GM12878 (cell line): ENCODE data around the gene LRP2BP.

Source experiments
- BHLHE40 ChIP-seq, 2 experiments: fragments of 450-650 bp in 1 of 2; IDR thresholded peaks; 2 replicates each; pipeline ENCODE4 v1.6.1; 2011 to 2017; ENCODE audit warnings: low read depth in 2 of 2, borderline replicate concordance in 1 of 2, improper control_type of control experiment in 1 of 2, low read length in 1 of 2, mild to moderate bottlenecking in 1 of 2
- EZH2 ChIP-seq: IDR thresholded peaks from 2 replicates; pipeline ENCODE4 v1.6.1; 2012; ENCODE audit warnings: low read depth, mild to moderate bottlenecking, control low read depth, inconsistent platforms, low read length, borderline replicate concordance; ENCODE audit not compliant: control insufficient read depth
- MEF2A ChIP-seq: IDR thresholded peaks from 2 replicates; pipeline ENCODE4 v1.6.1; 2011; ENCODE audit warnings: low read depth, mild to moderate bottlenecking, low read length, moderate library complexity; ENCODE audit not compliant: insufficient read depth
- MLLT1 ChIP-seq: fragments of 450-650 bp; IDR thresholded peaks from 2 replicates; pipeline ENCODE4 v1.6.1; 2016; ENCODE audit warnings: mild to moderate bottlenecking
- POLR2A ChIP-seq: IDR thresholded peaks from 2 replicates; pipeline ENCODE4 v1.6.1; 2011; ENCODE audit warnings: low read depth, mild to moderate bottlenecking, low read length
- POLR2AphosphoS5 ChIP-seq: IDR thresholded peaks from 2 replicates; pipeline ENCODE4 v1.6.1; 2011; ENCODE audit warnings: mild to moderate bottlenecking, low read length, inconsistent platforms
- USF1 ChIP-seq: IDR thresholded peaks from 2 replicates; pipeline ENCODE4 v1.6.1; 2011; ENCODE audit warnings: borderline replicate concordance, low read depth, mild to moderate bottlenecking, moderate library complexity, mixed read lengths, low read length; ENCODE audit not compliant: insufficient read depth; ENCODE audit errors: extremely low read length
- ZBTB33 ChIP-seq: fragments of 450-650 bp; IDR thresholded peaks from 2 replicates; pipeline ENCODE4 v1.6.1; 2017; ENCODE audit warnings: mild to moderate bottlenecking
- TF ChIP-seq, protein P1 (sequence below), 3 experiments: IDR thresholded peaks in 2 of 3; conservative IDR thresholded peaks in 1 of 3; 2 replicates each; pipeline ENCODE4 v1.5.1; 2011; ENCODE audit warnings: low read depth in 3 of 3, low read length in 3 of 3, mild to moderate bottlenecking in 3 of 3, control low read depth in 2 of 3, moderate library complexity in 2 of 3, inconsistent platforms in 1 of 3, mixed read lengths in 1 of 3; ENCODE audit not compliant: control insufficient read depth in 2 of 3, insufficient read depth in 1 of 3; ENCODE audit errors: extremely low read depth in 1 of 3
- TF ChIP-seq, protein P2 (sequence below): fragments of 450-650 bp; IDR thresholded peaks from 2 replicates; pipeline ENCODE4 v1.6.1; 2014; ENCODE audit warnings: mild to moderate bottlenecking

GRCh38 chr4:185341377-185341776 lies 54.3 kb downstream of the LRP2BP start:
- TF ChIP-seq POLR2A (no peak), MEF2A (no peak), EZH2 (no peak), POLR2AphosphoS5 (no peak), MLLT1 (no peak), USF1 (no peak), BHLHE40 (IDR thresholded peaks at IDR 0.05; ENCODE audit: borderline replicate concordance in 1 of 2, low read depth in 2 of 2, low read length in 1 of 2) (no peak), ZBTB33 (no peak)
- TF ChIP-seq, protein P1, sequence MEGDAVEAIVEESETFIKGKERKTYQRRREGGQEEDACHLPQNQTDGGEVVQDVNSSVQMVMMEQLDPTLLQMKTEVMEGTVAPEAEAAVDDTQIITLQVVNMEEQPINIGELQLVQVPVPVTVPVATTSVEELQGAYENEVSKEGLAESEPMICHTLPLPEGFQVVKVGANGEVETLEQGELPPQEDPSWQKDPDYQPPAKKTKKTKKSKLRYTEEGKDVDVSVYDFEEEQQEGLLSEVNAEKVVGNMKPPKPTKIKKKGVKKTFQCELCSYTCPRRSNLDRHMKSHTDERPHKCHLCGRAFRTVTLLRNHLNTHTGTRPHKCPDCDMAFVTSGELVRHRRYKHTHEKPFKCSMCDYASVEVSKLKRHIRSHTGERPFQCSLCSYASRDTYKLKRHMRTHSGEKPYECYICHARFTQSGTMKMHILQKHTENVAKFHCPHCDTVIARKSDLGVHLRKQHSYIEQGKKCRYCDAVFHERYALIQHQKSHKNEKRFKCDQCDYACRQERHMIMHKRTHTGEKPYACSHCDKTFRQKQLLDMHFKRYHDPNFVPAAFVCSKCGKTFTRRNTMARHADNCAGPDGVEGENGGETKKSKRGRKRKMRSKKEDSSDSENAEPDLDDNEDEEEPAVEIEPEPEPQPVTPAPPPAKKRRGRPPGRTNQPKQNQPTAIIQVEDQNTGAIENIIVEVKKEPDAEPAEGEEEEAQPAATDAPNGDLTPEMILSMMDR (IDR thresholded peaks at IDR 0.05 in 2 of 3, conservative IDR thresholded peaks at IDR 0.05 in 1 of 3; ENCODE audit: control insufficient read depth in 2 of 3, extremely low read depth in 1 of 3, insufficient read depth in 1 of 3, low read depth in 3 of 3, low read length in 3 of 3), result no peak
- TF ChIP-seq, protein P2, sequence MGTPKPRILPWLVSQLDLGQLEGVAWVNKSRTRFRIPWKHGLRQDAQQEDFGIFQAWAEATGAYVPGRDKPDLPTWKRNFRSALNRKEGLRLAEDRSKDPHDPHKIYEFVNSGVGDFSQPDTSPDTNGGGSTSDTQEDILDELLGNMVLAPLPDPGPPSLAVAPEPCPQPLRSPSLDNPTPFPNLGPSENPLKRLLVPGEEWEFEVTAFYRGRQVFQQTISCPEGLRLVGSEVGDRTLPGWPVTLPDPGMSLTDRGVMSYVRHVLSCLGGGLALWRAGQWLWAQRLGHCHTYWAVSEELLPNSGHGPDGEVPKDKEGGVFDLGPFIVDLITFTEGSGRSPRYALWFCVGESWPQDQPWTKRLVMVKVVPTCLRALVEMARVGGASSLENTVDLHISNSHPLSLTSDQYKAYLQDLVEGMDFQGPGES, result no peak
